Ramos (cell line): ENCODE results near the gene CERS6.
"Not testable (repeated sequence)": the region's sequence is repeated elsewhere in the genome, so short reads cannot be mapped to it uniquely, and the experiment has no call there.

Experiments used
- in situ Hi-C: fragments of 300-500 bp; cut with MboI; formaldehyde crosslinking; loops from one replicate; pipeline ENCODE4 v1.14.3; 2022; ENCODE audit warnings: low sequenced_read_pairs; ENCODE audit not compliant: unreplicated experiment

Gene CERS6

DNA sequence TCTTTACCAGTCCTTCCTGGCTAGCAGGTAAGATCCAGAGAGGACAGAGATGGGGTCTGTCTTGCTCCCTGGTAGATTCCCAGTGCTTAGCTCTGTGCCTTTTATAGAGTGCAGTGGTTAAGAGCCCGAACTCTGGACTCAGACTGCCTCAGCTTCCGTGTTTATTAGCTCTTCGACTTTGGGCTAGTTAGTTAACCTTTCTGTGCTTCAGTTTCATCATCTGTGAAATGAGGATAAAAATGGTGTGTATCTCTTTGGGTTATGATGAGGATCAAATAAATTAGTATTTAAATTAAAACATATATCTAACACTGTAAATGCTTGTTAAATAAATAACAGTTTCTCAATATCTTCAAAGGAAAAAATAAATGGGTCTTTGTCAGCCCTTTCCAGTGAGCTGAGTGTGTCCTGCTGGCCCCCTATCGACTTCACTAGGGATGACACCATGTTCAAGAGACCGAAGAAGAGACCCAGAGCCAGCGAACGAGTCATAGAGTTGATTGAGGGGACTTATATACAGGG is 38.2 kb downstream of the CERS6 start:
- in situ Hi-C loops: no loop called here

GRCh38 chr2:168495524-168495923 is 39.5 kb downstream of the CERS6 start:
- in situ Hi-C loops: no loop called here

GRCh38 chr2:168496906-168497305 is 40.8 kb downstream of the CERS6 start:
- in situ Hi-C loops: no loop called here

- in situ Hi-C loops: no loop called here
Measured at GRCh38 chr2:168499500-168499899, 43.4 kb downstream of the CERS6 start.

DNA sequence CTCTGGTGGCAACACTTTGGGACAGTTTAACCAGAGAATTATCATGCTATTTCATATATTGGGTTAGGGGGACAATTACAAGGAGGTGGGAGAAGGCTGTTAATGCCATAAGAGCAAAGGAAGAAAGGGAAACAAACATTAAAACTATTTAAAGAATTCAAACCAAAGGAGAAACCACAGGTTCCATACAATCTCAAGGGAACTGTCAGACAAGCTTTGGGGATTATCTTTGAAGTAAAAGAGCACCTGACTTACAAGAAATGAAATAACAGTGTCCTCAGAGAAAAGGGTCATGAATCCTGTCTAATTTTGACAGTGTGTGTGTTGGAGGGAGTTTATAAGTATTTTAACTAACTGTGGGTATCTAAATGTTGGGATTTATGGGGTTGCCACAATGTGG is 44.4 kb downstream of the CERS6 start:
- in situ Hi-C loops: no loop called here

GRCh38 chr2:168501466-168502065 is 45.5 kb downstream of the CERS6 start:
- in situ Hi-C loops: no loop called here

- in situ Hi-C loops: not testable (repeated sequence)
Measured at GRCh38 chr2:168502852-168503251, 46.8 kb downstream of the CERS6 start.

DNA sequence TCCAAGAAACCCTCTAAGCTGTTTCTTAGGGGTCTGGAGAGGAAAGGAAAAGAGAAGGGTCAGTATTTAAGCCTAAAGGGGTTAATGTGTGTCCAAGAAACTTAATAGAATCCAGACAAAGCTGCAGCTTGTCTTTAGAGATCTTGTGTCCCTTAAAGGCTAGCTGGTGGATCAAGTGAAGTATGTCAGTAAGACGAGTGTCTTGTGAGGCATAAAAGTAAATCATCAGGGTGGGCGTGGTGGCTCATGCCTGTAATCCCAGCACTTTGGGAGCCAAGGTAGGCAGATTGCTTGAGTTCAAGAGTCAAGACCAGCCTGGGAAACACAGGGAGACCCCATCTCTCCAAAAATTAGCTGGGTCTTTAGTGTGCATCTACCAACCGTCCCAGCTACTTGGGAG is 47.8 kb downstream of the CERS6 start:
- in situ Hi-C loops: no loop called here

DNA sequence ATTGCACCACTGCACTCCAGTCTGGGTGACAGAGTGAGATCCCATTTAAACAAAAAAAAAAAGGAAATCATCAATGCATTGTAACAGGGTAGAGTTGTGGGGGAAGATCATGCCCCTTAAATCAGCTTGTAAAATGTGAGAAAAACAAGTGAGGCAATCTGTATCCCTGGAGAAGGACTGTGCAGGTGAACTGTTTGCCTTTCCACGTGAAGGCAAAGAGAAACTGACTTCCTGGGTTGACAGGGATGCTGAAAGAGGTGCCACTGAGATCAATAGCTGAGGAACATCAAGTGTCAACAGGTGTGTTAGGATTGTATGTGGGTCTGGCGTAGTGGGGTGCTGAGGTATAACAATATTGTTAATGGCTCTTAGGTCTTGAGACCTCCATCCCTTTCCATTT is 48.3 kb downstream of the CERS6 start:
- in situ Hi-C loops: no loop called here

DNA sequence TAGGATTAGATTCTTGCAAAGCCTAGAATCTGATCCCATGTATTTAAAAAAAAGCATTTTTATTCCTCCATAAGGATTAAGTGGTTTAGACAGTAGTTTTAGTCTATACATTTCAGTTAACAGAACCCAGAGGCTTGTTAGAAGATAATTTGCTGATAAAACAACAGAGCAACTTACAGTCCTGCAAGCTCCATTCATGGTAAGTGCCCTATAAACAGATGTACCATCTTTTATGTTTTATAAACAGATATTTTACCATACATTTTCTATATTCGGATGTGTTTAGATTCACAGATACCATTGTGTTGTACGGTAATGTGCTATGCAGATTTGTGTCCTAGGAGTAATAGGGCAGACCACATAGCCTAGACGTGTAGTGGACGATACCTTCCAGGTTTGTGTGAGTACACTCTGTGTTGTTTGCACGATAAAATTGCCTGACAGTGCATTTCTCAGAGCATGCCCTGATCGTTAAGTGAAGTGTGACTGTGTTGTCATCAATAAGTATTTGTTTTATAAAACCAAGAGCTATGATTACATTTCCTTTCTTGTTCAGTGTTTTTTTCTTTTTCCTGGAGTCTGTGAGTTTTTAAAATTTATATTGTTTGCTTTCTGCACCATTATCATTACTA is 54.2 kb downstream of the CERS6 start:
- in situ Hi-C loops: no loop called here

GRCh38 chr2:168514692-168515091 is 58.6 kb downstream of the CERS6 start:
- in situ Hi-C loops: no loop called here

DNA sequence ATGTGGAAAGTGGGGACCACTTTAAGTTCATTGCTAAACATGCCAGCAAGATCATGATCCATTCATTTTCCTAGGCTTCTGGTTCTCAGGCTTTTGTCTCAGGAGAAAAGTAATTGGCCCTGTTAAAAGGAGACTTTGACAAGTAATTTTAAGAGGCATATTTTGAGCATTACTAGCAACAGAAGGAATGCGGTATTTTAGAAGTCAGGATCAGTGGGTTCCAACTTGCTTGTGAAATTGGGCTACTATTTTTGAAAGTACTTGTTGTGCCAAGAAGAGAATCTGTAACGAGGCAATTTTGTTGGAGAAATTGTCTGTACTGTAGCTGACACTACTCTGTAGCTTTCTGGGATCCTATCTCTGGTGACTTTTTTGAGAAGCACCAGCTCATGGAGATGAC is 59.4 kb downstream of the CERS6 start:
- in situ Hi-C loops: no loop called here

DNA sequence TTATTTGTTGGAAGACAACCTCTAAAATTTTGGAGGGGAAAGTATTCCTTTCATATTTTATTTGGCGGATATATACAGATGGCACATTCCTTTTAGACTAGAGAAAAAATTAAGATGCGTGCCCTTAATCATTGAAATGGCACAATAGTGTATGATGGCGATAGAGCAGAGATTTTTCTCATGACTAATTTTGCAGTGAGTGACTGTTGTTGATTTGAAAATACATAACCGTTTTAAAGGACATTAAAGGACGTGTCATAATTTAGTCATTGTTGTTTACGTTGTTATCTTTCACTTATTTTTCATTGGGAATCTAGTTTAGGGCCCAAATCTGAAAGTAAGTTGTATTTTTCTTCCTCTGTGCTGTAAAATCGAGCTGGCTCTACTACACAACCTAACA is 61.7 kb downstream of the CERS6 start:
- in situ Hi-C loops: no loop called here

DNA sequence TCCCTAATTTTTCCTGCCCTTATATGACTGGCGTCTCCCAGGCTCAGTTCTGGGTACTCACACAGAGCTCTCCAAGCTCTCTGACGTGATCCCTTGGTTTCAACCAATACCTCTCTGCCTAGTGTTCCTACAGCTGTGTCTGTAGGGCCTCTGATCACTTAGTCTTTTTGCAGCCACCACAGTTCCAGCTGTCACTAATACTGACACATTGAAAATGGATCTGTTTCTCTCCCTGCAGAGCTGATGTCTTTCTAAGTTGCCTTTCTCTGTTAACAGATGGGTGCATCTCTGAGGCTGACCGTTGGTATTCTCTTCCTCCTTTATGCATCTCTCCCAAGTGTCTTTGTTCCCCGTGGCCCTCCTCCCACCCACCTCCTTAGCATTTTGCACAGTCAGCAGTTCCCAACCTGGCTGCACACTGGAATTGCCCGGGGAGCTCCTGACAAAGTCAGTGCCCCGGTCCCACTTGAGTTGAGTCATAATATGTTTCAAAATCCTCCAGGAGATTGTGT is 62.5 kb downstream of the CERS6 start:
- in situ Hi-C loops: no loop called here

GRCh38 chr2:168519534-168520308 is 63.6 kb downstream of the CERS6 start:
- in situ Hi-C loops: no loop called here

DNA sequence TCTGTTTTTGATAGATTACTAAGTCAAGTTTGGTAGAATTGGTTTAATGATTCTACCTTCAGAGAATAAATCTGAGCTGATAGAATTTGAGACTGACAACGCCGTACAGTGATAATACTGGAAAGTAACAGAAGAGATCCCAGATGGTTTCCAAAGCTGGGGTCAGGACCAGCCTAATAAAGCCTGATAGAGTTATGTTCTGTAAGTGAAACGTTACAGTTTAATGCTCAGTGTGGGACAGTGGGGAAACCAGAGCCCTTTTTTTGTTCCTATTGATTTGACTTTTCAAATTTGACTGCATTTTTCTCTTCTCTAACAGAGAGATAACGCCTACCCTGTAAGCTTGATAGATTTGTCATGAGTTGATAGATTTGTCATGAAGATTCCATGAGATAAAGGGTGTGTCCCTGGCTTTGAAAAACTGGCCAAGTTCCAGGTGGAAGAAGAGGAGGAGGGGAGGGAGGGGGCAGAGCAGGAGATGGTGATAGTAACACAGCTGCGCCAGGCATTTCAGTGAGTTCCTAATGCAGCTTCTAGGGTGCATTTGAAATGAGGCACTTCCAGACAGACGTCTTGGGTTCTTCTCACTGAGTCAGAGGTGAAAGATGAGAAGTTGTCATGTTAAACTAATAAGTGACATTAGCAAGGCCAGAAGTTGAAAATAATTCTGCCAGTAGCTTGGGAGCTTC is 65.1 kb downstream of the CERS6 start:
- in situ Hi-C loops: no loop called here

DNA sequence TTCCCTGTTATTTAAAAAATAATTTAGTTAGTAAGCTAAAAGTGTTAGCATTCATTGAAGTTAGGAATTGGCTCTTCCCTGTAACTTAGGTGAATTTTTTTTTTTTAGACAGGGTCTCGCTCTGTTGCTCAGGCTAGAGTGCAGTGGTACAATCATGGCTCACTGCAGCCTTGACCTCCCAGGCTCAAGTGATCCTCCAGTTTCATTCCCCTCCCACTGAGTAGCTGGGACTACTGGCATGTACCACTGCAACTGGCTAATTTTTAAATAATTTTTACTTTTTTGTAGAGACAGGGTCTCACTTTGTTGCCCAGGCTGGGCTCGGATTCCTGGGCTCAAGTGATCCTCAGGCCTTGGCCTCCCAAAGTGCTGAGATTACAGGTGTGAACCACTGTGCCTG is 66.4 kb downstream of the CERS6 start:
- in situ Hi-C loops: no loop called here

- in situ Hi-C loops: no loop called here
Measured at GRCh38 chr2:168524005-168524404, 67.9 kb downstream of the CERS6 start.

DNA sequence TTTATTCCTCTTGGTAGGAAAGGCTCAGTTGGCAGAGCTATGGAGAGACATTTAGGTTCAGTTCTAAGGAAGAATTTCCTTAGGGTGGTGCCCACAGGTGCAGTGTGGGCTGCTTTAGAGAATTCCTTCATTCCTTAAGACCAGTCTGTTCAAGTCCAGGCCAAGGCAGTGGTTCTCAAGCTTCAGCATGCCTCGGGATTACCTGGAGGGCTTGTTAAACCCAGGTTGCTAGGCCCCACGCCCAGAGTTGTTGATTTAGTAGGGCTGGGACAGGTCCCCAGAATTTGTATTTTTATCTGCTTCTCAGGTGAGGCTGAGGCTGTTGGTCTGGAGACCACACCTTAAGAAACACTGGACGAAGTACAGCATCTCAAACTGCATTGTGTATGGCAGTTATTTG is 68.9 kb downstream of the CERS6 start:
- in situ Hi-C loops: no loop called here

GRCh38 chr2:168525716-168526446 is 69.8 kb downstream of the CERS6 start:
- in situ Hi-C loops: no loop called here
